ENCODE data around the gene DGKB.

Gene DGKB

GRCh38 chr7:14902589-14903067 is at the start of gene DGKB:
Gene DGKB, minus strand, starts transcription at chr7:14902751.
- Histone ChIP-seq H3K27ac (ENCODE audit: low read length) (no peak within 1 kb of the TSS), H3K9me3 (ENCODE audit: control insufficient read depth in 2 of 2, low read length in 2 of 2) (no peaks in the 10 kb centered on the region), H3K27me3 (ENCODE audit: control insufficient read depth in 1 of 2, insufficient read depth in 2 of 2, low read length in 2 of 2) (no peaks in the 10 kb centered on the region), H3K9ac (ENCODE audit: low read length in 2 of 2) (peak within 1 kb of the TSS; percentile 17 to 29), H3K36me3 (ENCODE audit: control insufficient read depth in 2 of 2, insufficient read depth in 2 of 2, low read length in 2 of 2) (no peaks in the 10 kb centered on the region), H3K4me3 (ENCODE audit: low read length in 2 of 2) (peak within 1 kb of the TSS; percentile 67 to 68), H3K4me1 (ENCODE audit: control insufficient read depth, insufficient read depth, low read length) (peaks cover 7% of the 10 kb centered on the region)

DNA sequence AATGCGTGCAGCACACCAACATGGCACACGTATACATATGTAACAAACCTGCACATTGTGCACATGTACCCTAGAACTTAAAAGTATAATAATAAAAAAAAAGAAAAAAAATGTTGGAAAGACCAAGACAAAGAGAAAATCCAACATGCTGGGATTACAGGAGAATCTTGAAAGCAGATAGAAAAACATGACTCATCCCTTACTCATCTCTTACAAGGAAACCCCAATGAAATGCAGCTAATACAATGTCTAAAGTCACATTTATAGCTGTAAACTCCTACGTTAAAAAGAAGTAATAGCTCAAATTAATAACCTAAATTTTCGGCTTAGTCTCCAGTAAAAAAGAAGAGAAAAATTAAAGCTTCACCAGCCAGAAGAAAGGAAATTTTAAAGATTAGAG is 47.5 kb upstream of the DGKB start:
- no peak overlapping the region for H3K4me3 ChIP-seq (ENCODE audit: low read length in 2 of 2)

DNA sequence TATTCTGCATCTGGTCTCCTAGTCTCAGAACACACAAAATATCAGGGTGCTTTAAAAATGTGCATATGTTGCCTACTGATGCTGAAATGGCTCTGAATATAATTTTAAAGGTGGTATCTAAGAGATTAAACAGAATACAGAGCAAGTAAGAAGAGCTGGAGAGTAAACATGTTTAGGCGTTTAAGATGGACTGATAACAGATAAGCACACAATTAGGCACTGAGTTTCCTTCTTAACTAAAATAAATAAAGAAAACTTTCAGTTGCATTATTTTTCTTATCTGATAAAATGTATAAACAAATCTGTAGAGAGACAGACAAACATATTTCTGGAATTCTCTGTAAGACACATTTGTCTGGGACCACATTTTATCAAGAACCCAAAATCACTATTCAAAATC is 35.6 kb upstream of the DGKB start:
- Histone ChIP-seq H3K4me3 (ENCODE audit: low read length in 2 of 2) (no peak overlapping the region), H3K36me3 (ENCODE audit: control insufficient read depth in 2 of 2, insufficient read depth in 2 of 2, low read length in 2 of 2) (no peaks in the 10 kb centered on the region), H3K4me1 (ENCODE audit: control insufficient read depth, insufficient read depth, low read length) (no peaks in the 10 kb centered on the region), H3K9me3 (ENCODE audit: control insufficient read depth in 2 of 2, low read length in 2 of 2) (no peaks in the 10 kb centered on the region), H3K9ac (ENCODE audit: low read length in 2 of 2) (no peak overlapping the region), H3K27me3 (ENCODE audit: control insufficient read depth in 1 of 2, insufficient read depth in 2 of 2, low read length in 2 of 2) (no peaks in the 10 kb centered on the region), H3K27ac (ENCODE audit: low read length) (no peak overlapping the region)

More for the DNA sequence above, 47.5 kb upstream of the DGKB start:
- H3K9ac ChIP-seq (ENCODE audit: low read length in 2 of 2): no peak overlapping the region
- no peak overlapping the region for H3K27ac ChIP-seq (ENCODE audit: low read length)
- H3K4me1 ChIP-seq (ENCODE audit: control insufficient read depth, insufficient read depth, low read length): no peaks in the 10 kb centered on the region
- no peaks in the 10 kb centered on the region for H3K9me3 ChIP-seq (ENCODE audit: control insufficient read depth in 2 of 2, low read length in 2 of 2)
- no peaks in the 10 kb centered on the region for H3K27me3 ChIP-seq (ENCODE audit: control insufficient read depth in 1 of 2, insufficient read depth in 2 of 2, low read length in 2 of 2)
- H3K36me3 ChIP-seq (ENCODE audit: control insufficient read depth in 2 of 2, insufficient read depth in 2 of 2, low read length in 2 of 2): no peaks in the 10 kb centered on the region

- Histone ChIP-seq H3K36me3 (ENCODE audit: control insufficient read depth in 2 of 2, insufficient read depth in 2 of 2, low read length in 2 of 2) (no peaks in the 10 kb centered on the region), H3K9ac (ENCODE audit: low read length in 2 of 2) (no peak overlapping the region), H3K27me3 (ENCODE audit: control insufficient read depth in 1 of 2, insufficient read depth in 2 of 2, low read length in 2 of 2) (no peaks in the 10 kb centered on the region), H3K4me1 (ENCODE audit: control insufficient read depth, insufficient read depth, low read length) (no peaks in the 10 kb centered on the region), H3K27ac (ENCODE audit: low read length) (no peak overlapping the region), H3K4me3 (ENCODE audit: low read length in 2 of 2) (no peak overlapping the region), H3K9me3 (ENCODE audit: control insufficient read depth in 2 of 2, low read length in 2 of 2) (no peaks in the 10 kb centered on the region)
Measured at GRCh38 chr7:14937581-14937980, 35.0 kb upstream of the DGKB start.

DNA sequence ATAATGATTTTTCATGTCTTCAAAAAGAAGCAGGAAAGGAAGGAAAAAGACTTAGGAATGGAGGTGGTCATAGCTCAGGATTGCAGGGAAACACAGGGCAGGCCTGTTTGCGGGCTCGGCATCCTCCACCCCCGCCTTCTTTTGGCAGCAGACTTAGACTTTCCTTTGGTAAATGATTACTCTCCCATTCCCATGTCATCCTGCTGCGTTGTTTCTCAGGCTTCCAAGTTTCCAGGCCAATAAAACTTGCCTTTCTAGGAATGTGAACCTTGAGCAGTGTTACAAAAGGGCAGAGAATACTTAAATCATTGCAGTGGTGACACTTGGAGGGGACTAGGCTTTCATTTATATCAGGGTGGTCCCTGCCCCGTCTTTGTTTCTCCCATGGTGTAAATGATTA is 34.0 kb upstream of the DGKB start:
- H3K27ac ChIP-seq (ENCODE audit: low read length): no peak overlapping the region

DNA sequence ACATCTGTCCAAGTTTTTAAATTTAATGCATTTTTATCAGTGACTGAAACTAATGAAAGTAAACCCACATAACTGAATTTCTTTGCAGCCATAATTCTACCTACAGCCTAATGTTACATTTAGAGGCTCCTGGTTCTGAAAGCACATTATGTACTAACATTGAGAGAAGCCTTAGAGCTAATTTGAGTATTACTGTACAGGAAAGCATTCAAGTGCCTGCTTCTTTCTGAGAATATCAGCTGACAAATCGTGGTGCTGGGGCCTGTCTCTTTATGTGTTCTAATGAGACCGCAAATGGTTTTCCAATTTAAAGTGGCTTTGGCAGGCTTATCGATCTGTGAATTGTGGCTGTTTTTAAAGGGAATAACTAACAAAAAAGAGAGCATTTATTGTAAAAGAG is 32.3 kb upstream of the DGKB start:
- H3K36me3 ChIP-seq (ENCODE audit: control insufficient read depth in 2 of 2, insufficient read depth in 2 of 2, low read length in 2 of 2): no peaks in the 10 kb centered on the region
- H3K9ac ChIP-seq (ENCODE audit: low read length in 2 of 2): no peak overlapping the region
- no peak overlapping the region for H3K27ac ChIP-seq (ENCODE audit: low read length)
- no peak overlapping the region for H3K4me3 ChIP-seq (ENCODE audit: low read length in 2 of 2)
- no peaks in the 10 kb centered on the region for H3K4me1 ChIP-seq (ENCODE audit: control insufficient read depth, insufficient read depth, low read length)
- no peaks in the 10 kb centered on the region for H3K27me3 ChIP-seq (ENCODE audit: control insufficient read depth in 1 of 2, insufficient read depth in 2 of 2, low read length in 2 of 2)
- no peaks in the 10 kb centered on the region for H3K9me3 ChIP-seq (ENCODE audit: control insufficient read depth in 2 of 2, low read length in 2 of 2)

More for the DNA sequence above, 34.0 kb upstream of the DGKB start:
- Histone ChIP-seq H3K27me3 (ENCODE audit: control insufficient read depth in 1 of 2, insufficient read depth in 2 of 2, low read length in 2 of 2) (no peaks in the 10 kb centered on the region), H3K4me1 (ENCODE audit: control insufficient read depth, insufficient read depth, low read length) (no peaks in the 10 kb centered on the region), H3K9me3 (ENCODE audit: control insufficient read depth in 2 of 2, low read length in 2 of 2) (no peaks in the 10 kb centered on the region), H3K9ac (ENCODE audit: low read length in 2 of 2) (no peak overlapping the region), H3K36me3 (ENCODE audit: control insufficient read depth in 2 of 2, insufficient read depth in 2 of 2, low read length in 2 of 2) (no peaks in the 10 kb centered on the region), H3K4me3 (ENCODE audit: low read length in 2 of 2) (no peak overlapping the region)

DNA sequence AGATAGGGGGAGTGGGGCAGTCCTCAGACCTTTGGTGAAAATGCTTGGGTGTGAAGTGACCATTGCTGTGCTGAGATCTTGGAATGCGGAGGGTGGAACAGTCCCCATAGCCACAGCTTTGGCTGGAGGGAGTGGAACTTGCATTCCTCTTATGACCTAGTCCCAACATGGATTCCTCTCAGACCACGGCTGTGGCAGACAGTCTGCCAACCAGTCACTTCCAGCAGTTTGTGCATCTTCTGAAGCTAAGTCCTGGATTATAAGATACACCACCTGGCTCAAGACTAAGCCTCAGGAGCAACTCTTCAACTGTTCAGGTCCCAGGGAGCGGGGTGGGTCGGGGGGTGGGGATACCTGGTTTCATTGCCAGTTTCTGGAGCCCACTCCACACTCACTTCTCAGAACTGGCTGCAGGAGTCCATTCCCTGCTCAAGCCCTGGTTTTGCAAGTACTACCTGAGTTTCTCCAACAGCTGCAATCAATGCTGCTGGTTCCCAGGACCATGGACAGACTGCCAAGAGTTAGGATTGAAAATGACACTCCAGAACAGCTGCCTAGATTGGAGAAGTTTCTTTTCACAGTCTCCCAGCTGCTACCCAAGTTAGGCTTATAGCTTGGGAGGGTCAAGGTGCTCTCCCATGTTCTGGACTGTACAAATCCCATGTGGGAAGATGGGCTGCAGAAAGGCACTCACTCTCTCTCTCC is 29.1 kb upstream of the DGKB start:
- H3K9me3 ChIP-seq (ENCODE audit: control insufficient read depth in 2 of 2, low read length in 2 of 2): no peaks in the 10 kb centered on the region

GRCh38 chr7:14924398-14924797 is 21.8 kb upstream of the DGKB start:
- Histone ChIP-seq H3K9ac (ENCODE audit: low read length in 2 of 2) (no peak overlapping the region), H3K27ac (ENCODE audit: low read length) (no peak overlapping the region), H3K27me3 (ENCODE audit: control insufficient read depth in 1 of 2, insufficient read depth in 2 of 2, low read length in 2 of 2) (no peaks in the 10 kb centered on the region), H3K4me1 (ENCODE audit: control insufficient read depth, insufficient read depth, low read length) (no peaks in the 10 kb centered on the region), H3K9me3 (ENCODE audit: control insufficient read depth in 2 of 2, low read length in 2 of 2) (no peaks in the 10 kb centered on the region), H3K36me3 (ENCODE audit: control insufficient read depth in 2 of 2, insufficient read depth in 2 of 2, low read length in 2 of 2) (no peaks in the 10 kb centered on the region), H3K4me3 (ENCODE audit: low read length in 2 of 2) (no peak overlapping the region)

More for the DNA sequence above, 29.1 kb upstream of the DGKB start:
- no peak overlapping the region for H3K9ac ChIP-seq (ENCODE audit: low read length in 2 of 2)
- no peaks in the 10 kb centered on the region for H3K4me1 ChIP-seq (ENCODE audit: control insufficient read depth, insufficient read depth, low read length)
- H3K36me3 ChIP-seq (ENCODE audit: control insufficient read depth in 2 of 2, insufficient read depth in 2 of 2, low read length in 2 of 2): no peaks in the 10 kb centered on the region
- H3K4me3 ChIP-seq (ENCODE audit: low read length in 2 of 2): no peak overlapping the region
- no peaks in the 10 kb centered on the region for H3K27me3 ChIP-seq (ENCODE audit: control insufficient read depth in 1 of 2, insufficient read depth in 2 of 2, low read length in 2 of 2)
- no peak overlapping the region for H3K27ac ChIP-seq (ENCODE audit: low read length)

GRCh38 chr7:14911077-14911476 is 8.5 kb upstream of the DGKB start:
- Histone ChIP-seq H3K9me3 (ENCODE audit: control insufficient read depth in 2 of 2, low read length in 2 of 2) (no peaks in the 10 kb centered on the region), H3K9ac (ENCODE audit: low read length in 2 of 2) (no peak overlapping the region), H3K27me3 (ENCODE audit: control insufficient read depth in 1 of 2, insufficient read depth in 2 of 2, low read length in 2 of 2) (no peaks in the 10 kb centered on the region), H3K27ac (ENCODE audit: low read length) (no peak overlapping the region), H3K4me3 (ENCODE audit: low read length in 2 of 2) (no peak overlapping the region), H3K36me3 (ENCODE audit: control insufficient read depth in 2 of 2, insufficient read depth in 2 of 2, low read length in 2 of 2) (no peaks in the 10 kb centered on the region), H3K4me1 (ENCODE audit: control insufficient read depth, insufficient read depth, low read length) (no peaks in the 10 kb centered on the region)

- H3K36me3 ChIP-seq (ENCODE audit: control insufficient read depth in 2 of 2, insufficient read depth in 2 of 2, low read length in 2 of 2): no peaks in the 10 kb centered on the region
- H3K27ac ChIP-seq (ENCODE audit: low read length): no peak overlapping the region
- H3K9me3 ChIP-seq (ENCODE audit: control insufficient read depth in 2 of 2, low read length in 2 of 2): no peaks in the 10 kb centered on the region
- no peaks in the 10 kb centered on the region for H3K27me3 ChIP-seq (ENCODE audit: control insufficient read depth in 1 of 2, insufficient read depth in 2 of 2, low read length in 2 of 2)
- H3K9ac ChIP-seq (ENCODE audit: low read length in 2 of 2): no peak overlapping the region
- no peak overlapping the region for H3K4me3 ChIP-seq (ENCODE audit: low read length in 2 of 2)
- H3K4me1 ChIP-seq (ENCODE audit: control insufficient read depth, insufficient read depth, low read length): no peaks in the 10 kb centered on the region
Measured at GRCh38 chr7:14908697-14909096, 6.1 kb upstream of the DGKB start.

DNA sequence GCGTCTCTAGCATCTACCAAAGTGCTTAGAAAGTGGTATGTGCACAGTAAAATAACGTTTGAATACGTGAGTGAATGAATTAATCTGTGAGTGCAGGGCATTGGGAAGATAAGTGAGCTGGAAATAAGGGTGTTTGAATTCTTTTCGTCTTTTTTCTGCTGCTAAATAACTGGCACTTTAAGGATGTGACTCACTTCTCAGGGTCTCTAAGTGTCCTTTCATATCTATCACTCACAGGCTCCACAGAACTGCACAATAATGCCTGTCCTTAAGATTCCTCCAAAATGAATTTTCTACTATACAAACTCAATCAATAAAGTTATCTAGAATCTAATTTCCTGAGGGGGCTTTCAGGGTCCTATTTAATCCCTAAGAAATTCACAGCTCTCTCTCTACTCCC is 3.2 kb upstream of the DGKB start:
- no peak overlapping the region for H3K4me3 ChIP-seq (ENCODE audit: low read length in 2 of 2)
- no peak overlapping the region for H3K27ac ChIP-seq (ENCODE audit: low read length)
- H3K9ac ChIP-seq (ENCODE audit: low read length in 2 of 2): no peak overlapping the region

More for the DNA sequence above, 3.2 kb upstream of the DGKB start:
- Histone ChIP-seq H3K9me3 (ENCODE audit: control insufficient read depth in 2 of 2, low read length in 2 of 2) (no peaks in the 10 kb centered on the region), H3K36me3 (ENCODE audit: control insufficient read depth in 2 of 2, insufficient read depth in 2 of 2, low read length in 2 of 2) (no peaks in the 10 kb centered on the region), H3K4me1 (ENCODE audit: control insufficient read depth, insufficient read depth, low read length) (peaks cover 7% of the 10 kb centered on the region), H3K27me3 (ENCODE audit: control insufficient read depth in 1 of 2, insufficient read depth in 2 of 2, low read length in 2 of 2) (no peaks in the 10 kb centered on the region)
